Stimulated activated naive B cell treated with anti-CD40 and anti-IgM and Interleukin-4, amounts not matched to agents 10 μg/mL and 1 μg/mL and 100 μg/mL, for 72 hours (primary cell): ENCODE data around the gene ANGPTL2.

ENCODE experiments used
- ATAC-seq, 2 donors: fragments of 150-1000 bp; cut with Tn5 transposase; replicated peaks; 2 replicates each; pipeline ENCODE4 v1.10.0; 2021; ENCODE audit warnings: moderate library complexity in 1 of 2
- DNase-seq: peaks from one replicate; pipeline ENCODE4 v3.0.0; 2021
- H3K27ac Mint-ChIP-seq: one replicate; pipeline ENCODE4 v1.8.0; 2022; ENCODE audit warnings: mild to moderate bottlenecking, mixed read lengths
- H3K27me3 Mint-ChIP-seq, 2 donors: one replicate each; pipeline ENCODE4 v1.8.0; 2022; ENCODE audit warnings: mixed read lengths in 2 of 2
- H3K36me3 Mint-ChIP-seq, 2 donors: one replicate each; pipeline ENCODE4 v1.8.0; 2022; ENCODE audit warnings: mixed read lengths in 2 of 2, mild to moderate bottlenecking in 1 of 2
- H3K4me1 Mint-ChIP-seq, 2 donors: one replicate each; pipeline ENCODE4 v1.8.0; 2022; ENCODE audit warnings: mixed read lengths in 2 of 2, mild to moderate bottlenecking in 1 of 2
- H3K4me3 Mint-ChIP-seq, 2 donors: one replicate each; pipeline ENCODE4 v1.8.0; 2022; ENCODE audit warnings: mild to moderate bottlenecking in 2 of 2, mixed read lengths in 2 of 2, moderate library complexity in 1 of 2
- H3K9me3 Mint-ChIP-seq, 2 donors: one replicate each; pipeline ENCODE4 v1.8.0; 2022; ENCODE audit warnings: mixed read lengths in 2 of 2, mild to moderate bottlenecking in 1 of 2

The ANGPTL2 gene

GRCh38 chr9:127136081-127136879, 13.8 kb upstream of the ANGPTL2 start:
- no peaks in the 10 kb centered on the region for H3K9me3 Mint-ChIP-seq
- no peak for DNase-seq
- H3K27me3 Mint-ChIP-seq, result no peaks in the 10 kb centered on the region
- H3K27ac Mint-ChIP-seq, result no peak overlapping the region
- no peaks in the 10 kb centered on the region for H3K4me1 Mint-ChIP-seq
- no peak overlapping the region for H3K4me3 Mint-ChIP-seq
- no peak for ATAC-seq
- no peaks in the 10 kb centered on the region for H3K36me3 Mint-ChIP-seq

- H3K36me3 Mint-ChIP-seq, result no peaks in the 10 kb centered on the region
- no peaks in the 10 kb centered on the region for H3K9me3 Mint-ChIP-seq
- no peak overlapping the region for H3K27ac Mint-ChIP-seq
- ATAC-seq, result no peak
- DNase-seq, result no peak
- no peaks in the 10 kb centered on the region for H3K4me1 Mint-ChIP-seq
- H3K27me3 Mint-ChIP-seq, result no peaks in the 10 kb centered on the region
- no peak overlapping the region for H3K4me3 Mint-ChIP-seq
These were observed 12.8 kb upstream of the ANGPTL2 start for GRCh38 chr9:127135056-127135745.

- no peaks in the 10 kb centered on the region for H3K4me1 Mint-ChIP-seq
- H3K9me3 Mint-ChIP-seq, result no peaks in the 10 kb centered on the region
- no peaks in the 10 kb centered on the region for H3K36me3 Mint-ChIP-seq
- H3K4me3 Mint-ChIP-seq, result no peak overlapping the region
- no peak for DNase-seq
- H3K27me3 Mint-ChIP-seq, result no peaks in the 10 kb centered on the region
- ATAC-seq, result no peak
- no peak overlapping the region for H3K27ac Mint-ChIP-seq
These were observed 11.3 kb upstream of the ANGPTL2 start for GRCh38 chr9:127133739-127134167.

GRCh38 chr9:127132921-127133647, 10.6 kb upstream of the ANGPTL2 start:
- Mint-ChIP-seq H3K27me3 (no peaks in the 10 kb centered on the region), H3K36me3 (no peaks in the 10 kb centered on the region), H3K9me3 (no peaks in the 10 kb centered on the region), H3K27ac (no peak overlapping the region), H3K4me1 (no peaks in the 10 kb centered on the region), H3K4me3 (no peak overlapping the region)
- ATAC-seq (no peak), DNase-seq (no peak)

GRCh38 chr9:127132375-127132774, 9.9 kb upstream of the ANGPTL2 start:
- no peak overlapping the region for H3K4me3 Mint-ChIP-seq
- H3K4me1 Mint-ChIP-seq, result peaks cover 0 to under 1% of the 10 kb centered on the region in 2 donors
- no peaks in the 10 kb centered on the region for H3K27me3 Mint-ChIP-seq
- H3K27ac Mint-ChIP-seq, result no peak overlapping the region
- no peaks in the 10 kb centered on the region for H3K36me3 Mint-ChIP-seq
- ATAC-seq (no peak), DNase-seq (no peak)
- H3K9me3 Mint-ChIP-seq, result no peaks in the 10 kb centered on the region

- Mint-ChIP-seq H3K4me1 (peaks cover 0 to 2% of the 10 kb centered on the region in 2 donors), H3K27ac (no peak overlapping the region), H3K4me3 (no peak overlapping the region), H3K9me3 (no peaks in the 10 kb centered on the region), H3K36me3 (no peaks in the 10 kb centered on the region), H3K27me3 (no peaks in the 10 kb centered on the region)
- DNase-seq (no peak), ATAC-seq (no peak)
These were observed 9.4 kb upstream of the ANGPTL2 start for GRCh38 chr9:127131871-127132270.

GRCh38 chr9:127130661-127131538, 8.5 kb upstream of the ANGPTL2 start:
- peaks cover 0 to 5% of the 10 kb centered on the region in 2 donors for H3K27me3 Mint-ChIP-seq
- H3K9me3 Mint-ChIP-seq, result no peaks in the 10 kb centered on the region
- H3K36me3 Mint-ChIP-seq, result no peaks in the 10 kb centered on the region
- DNase-seq (no peak), ATAC-seq (no peak)
- H3K4me3 Mint-ChIP-seq, result no peak overlapping the region
- no peak overlapping the region for H3K27ac Mint-ChIP-seq
- H3K4me1 Mint-ChIP-seq, result peaks cover 0 to 2% of the 10 kb centered on the region in 2 donors

- no peak overlapping the region for H3K27ac Mint-ChIP-seq
- no peaks in the 10 kb centered on the region for H3K9me3 Mint-ChIP-seq
- H3K4me1 Mint-ChIP-seq, result peaks cover 0 to 2% of the 10 kb centered on the region in 2 donors
- DNase-seq (no peak), ATAC-seq (no peak)
- H3K27me3 Mint-ChIP-seq, result peaks cover 0 to 5% of the 10 kb centered on the region in 2 donors
- no peaks in the 10 kb centered on the region for H3K36me3 Mint-ChIP-seq
- no peak overlapping the region for H3K4me3 Mint-ChIP-seq
These were observed 7.8 kb upstream of the ANGPTL2 start for GRCh38 chr9:127130235-127130634.

- H3K4me1 Mint-ChIP-seq, result peaks cover 0 to 2% of the 10 kb centered on the region in 2 donors
- no peaks in the 10 kb centered on the region for H3K9me3 Mint-ChIP-seq
- H3K27me3 Mint-ChIP-seq, result peaks cover 0 to 5% of the 10 kb centered on the region in 2 donors
- DNase-seq (no peak), ATAC-seq (no peak)
- no peak overlapping the region for H3K27ac Mint-ChIP-seq
- no peaks in the 10 kb centered on the region for H3K36me3 Mint-ChIP-seq
- H3K4me3 Mint-ChIP-seq, result no peak overlapping the region
These were observed 7.3 kb upstream of the ANGPTL2 start for GRCh38 chr9:127129718-127130085.

GRCh38 chr9:127129073-127129717, 6.8 kb upstream of the ANGPTL2 start:
- Mint-ChIP-seq H3K4me3 (no peak overlapping the region), H3K36me3 (no peaks in the 10 kb centered on the region), H3K9me3 (no peaks in the 10 kb centered on the region), H3K4me1 (peaks cover 0 to 2% of the 10 kb centered on the region in 2 donors), H3K27ac (no peak overlapping the region), H3K27me3 (peaks cover 0 to 5% of the 10 kb centered on the region in 2 donors)
- DNase-seq, result no peak
- no peak for ATAC-seq

GRCh38 chr9:127128341-127129072, 6.1 kb upstream of the ANGPTL2 start:
- Mint-ChIP-seq H3K4me3 (no peak overlapping the region), H3K36me3 (no peaks in the 10 kb centered on the region), H3K4me1 (peaks cover 0 to 3% of the 10 kb centered on the region in 2 donors), H3K27me3 (peaks cover 4 to 7% of the 10 kb centered on the region in 2 donors), H3K9me3 (no peaks in the 10 kb centered on the region), H3K27ac (no peak overlapping the region)
- DNase-seq (no peak), ATAC-seq (no peak)

GRCh38 chr9:127126971-127127370, 4.5 kb upstream of the ANGPTL2 start:
- no peak for DNase-seq
- no peak overlapping the region for H3K27ac Mint-ChIP-seq

GRCh38 chr9:127124792-127125191, 2.4 kb upstream of the ANGPTL2 start:
- peaks cover 0 to 3% of the 10 kb centered on the region in 2 donors for H3K36me3 Mint-ChIP-seq
- H3K27ac Mint-ChIP-seq, result no peak overlapping the region
- peaks cover 20 to 26% of the 10 kb centered on the region in 2 donors for H3K4me1 Mint-ChIP-seq
- DNase-seq (no peak), ATAC-seq (no peak)
- no peaks in the 10 kb centered on the region for H3K9me3 Mint-ChIP-seq
- H3K4me3 Mint-ChIP-seq, result no peak overlapping the region
- H3K27me3 Mint-ChIP-seq, result peaks cover 30 to 32% of the 10 kb centered on the region in 2 donors

More at GRCh38 chr9:127126971-127127370, 4.5 kb upstream of the ANGPTL2 start:
- peaks cover 17 to 22% of the 10 kb centered on the region in 2 donors for H3K27me3 Mint-ChIP-seq
- H3K36me3 Mint-ChIP-seq, result no peaks in the 10 kb centered on the region
- H3K4me3 Mint-ChIP-seq, result no peak overlapping the region
- H3K4me1 Mint-ChIP-seq, result peaks cover 15 to 17% of the 10 kb centered on the region in 2 donors
- H3K9me3 Mint-ChIP-seq, result no peaks in the 10 kb centered on the region
- no peak for ATAC-seq
